Measurements from ENCODE around the gene C16orf46.

GRCh38 chr16:81095653-81095952 lies 18.6 kb upstream of the C16orf46 start:
- no peak for TF ChIP-seq HMGXB4 (CRISPR knock-in tag; IDR thresholded peaks at IDR 0.05; ENCODE audit: borderline replicate concordance in 1 of 2, low read depth in 1 of 2)
- TF ChIP-seq ATAD3A (CRISPR knock-in tag; IDR thresholded peaks at IDR 0.05) = no peak
- TF ChIP-seq KAT2B (IDR thresholded peaks at IDR 0.05; ENCODE audit: borderline replicate concordance, low read depth, low read length) = no peak
- TF ChIP-seq CTCF (CRISPR knock-in tag; IDR thresholded peaks at IDR 0.05) = no peak
- TF ChIP-seq JUND (CRISPR knock-in tag; IDR thresholded peaks at IDR 0.05) = no peak

All from HepG2 (cell line).